ENCODE data around the gene AFF1. TPM values are rescaled to one million over a fixed set of nuclear protein-coding genes. Genes with fewer than 3 reads are reported as not detected.

AFF1 gene
- total RNA-seq, 2 experiments from 2014 or later: 46.6 to 50.6 TPM

- intact Hi-C loops (cut with micrococcal nuclease): no loop called here
Measured at GRCh38 chr4:86999136-86999643, 64.4 kb downstream of the AFF1 start.

DNA sequence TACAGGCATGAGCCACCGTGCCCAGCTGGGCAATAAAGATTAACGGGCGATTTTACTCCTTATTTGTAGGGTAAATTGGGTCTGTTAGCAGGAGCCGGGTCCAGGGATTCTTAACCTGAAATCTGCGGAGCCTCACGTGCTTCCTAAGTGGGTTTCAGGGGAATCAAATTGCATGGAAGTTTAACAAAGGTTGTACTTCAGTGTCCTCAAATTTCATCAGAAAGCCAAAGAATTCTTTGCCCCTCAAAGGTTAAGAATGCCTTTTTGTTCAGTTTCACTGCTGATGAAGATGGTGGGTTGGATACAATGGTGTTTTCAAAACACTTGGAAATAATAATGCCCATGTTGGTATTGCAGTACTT lies 67.9 kb downstream of the AFF1 start:
- peaks cover under 1% of the 10 kb centered on the region for H3K36me3 Mint-ChIP-seq (ENCODE audit: low read depth)
- peaks cover 36% of the 10 kb centered on the region for H3K4me1 Mint-ChIP-seq (ENCODE audit: low read depth)
- no peaks in the 10 kb centered on the region for H3K27me3 Mint-ChIP-seq (ENCODE audit: low read depth)
- DNase-seq: no peak
- H3K4me3 Mint-ChIP-seq: no peak overlapping the region
- CTCF ChIA-PET: no interaction called here
- no peaks in the 10 kb centered on the region for H3K9me3 Mint-ChIP-seq
- intact Hi-C loops (cut with micrococcal nuclease): no loop called here
- no peak overlapping the region for H3K27ac Mint-ChIP-seq

More at GRCh38 chr4:86999136-86999643, 64.4 kb downstream of the AFF1 start:
- H3K4me3 Mint-ChIP-seq: no peak overlapping the region
- no peak for DNase-seq
- peaks cover 20% of the 10 kb centered on the region for H3K4me1 Mint-ChIP-seq (ENCODE audit: low read depth)
- CTCF ChIA-PET: no interaction called here
- peaks cover 3% of the 10 kb centered on the region for H3K36me3 Mint-ChIP-seq (ENCODE audit: low read depth)
- H3K9me3 Mint-ChIP-seq: no peaks in the 10 kb centered on the region
- no peak overlapping the region for H3K27ac Mint-ChIP-seq
- H3K27me3 Mint-ChIP-seq (ENCODE audit: low read depth): no peaks in the 10 kb centered on the region

DNA sequence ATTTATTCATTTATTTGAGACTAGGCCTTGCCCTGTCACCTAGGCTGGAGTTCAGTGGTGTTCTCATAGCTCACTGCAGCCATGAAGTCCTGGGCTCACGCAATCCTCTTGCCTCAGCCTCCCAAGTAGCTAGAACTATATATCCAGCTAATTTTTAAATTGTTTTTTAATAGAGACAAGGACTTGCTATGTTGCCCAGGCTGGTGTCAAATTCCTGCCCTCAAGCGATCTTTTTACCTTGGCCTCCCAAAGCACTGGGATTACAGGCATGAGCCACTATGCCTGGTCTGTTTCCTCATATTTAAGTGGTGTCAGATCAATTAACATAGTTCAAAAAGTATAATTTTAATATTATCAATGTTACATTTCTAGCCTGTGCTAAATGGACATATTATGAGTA lies 68.5 kb downstream of the AFF1 start:
- DNase-seq: no peak
- Mint-ChIP-seq H3K27me3 (ENCODE audit: low read depth) (no peaks in the 10 kb centered on the region), H3K36me3 (ENCODE audit: low read depth) (peaks cover 2% of the 10 kb centered on the region), H3K4me3 (no peak overlapping the region), H3K9me3 (no peaks in the 10 kb centered on the region), H3K27ac (no peak overlapping the region), H3K4me1 (ENCODE audit: low read depth) (peaks cover 38% of the 10 kb centered on the region)
- CTCF ChIA-PET: no interaction called here
- intact Hi-C loops (cut with micrococcal nuclease): no loop called here

DNA sequence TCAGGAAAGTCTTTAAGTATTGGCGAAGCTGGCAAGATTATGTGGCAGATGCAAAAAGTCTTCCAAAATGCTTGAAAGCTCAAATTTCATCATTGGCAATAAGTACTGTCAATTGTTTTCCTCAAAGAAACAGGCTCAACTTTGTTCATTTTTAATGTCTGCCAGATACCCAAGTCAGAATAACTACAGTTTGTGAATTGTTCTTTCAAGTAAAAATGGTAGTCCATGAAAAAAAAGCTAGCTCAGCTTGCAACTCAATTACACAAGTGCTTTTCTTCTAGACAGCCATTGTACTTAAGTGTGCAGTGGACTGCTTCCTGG lies 70.5 kb downstream of the AFF1 start:
- Mint-ChIP-seq H3K36me3 (ENCODE audit: low read depth) (peaks cover 2% of the 10 kb centered on the region), H3K9me3 (no peaks in the 10 kb centered on the region), H3K27me3 (ENCODE audit: low read depth) (no peaks in the 10 kb centered on the region), H3K4me3 (peak overlapping the region; percentile 89), H3K27ac (peak overlapping the region; percentile 96), H3K4me1 (ENCODE audit: low read depth) (peaks cover 43% of the 10 kb centered on the region)
- CTCF ChIA-PET: interaction anchor here (0.6 to 4.1 kb wide), 7 partner anchors 61 to 443 kb away, joined by 3 to 13 read pairs (median 5); partner anchors contain the start of gene AFF1
- intact Hi-C loops (cut with micrococcal nuclease): loop anchor here (1.0 to 5.0 kb wide), 5 partner anchors 24 to 1587 kb away; partner anchors contain the start of genes HERC3 and PPM1K
- no peak for DNase-seq

DNA sequence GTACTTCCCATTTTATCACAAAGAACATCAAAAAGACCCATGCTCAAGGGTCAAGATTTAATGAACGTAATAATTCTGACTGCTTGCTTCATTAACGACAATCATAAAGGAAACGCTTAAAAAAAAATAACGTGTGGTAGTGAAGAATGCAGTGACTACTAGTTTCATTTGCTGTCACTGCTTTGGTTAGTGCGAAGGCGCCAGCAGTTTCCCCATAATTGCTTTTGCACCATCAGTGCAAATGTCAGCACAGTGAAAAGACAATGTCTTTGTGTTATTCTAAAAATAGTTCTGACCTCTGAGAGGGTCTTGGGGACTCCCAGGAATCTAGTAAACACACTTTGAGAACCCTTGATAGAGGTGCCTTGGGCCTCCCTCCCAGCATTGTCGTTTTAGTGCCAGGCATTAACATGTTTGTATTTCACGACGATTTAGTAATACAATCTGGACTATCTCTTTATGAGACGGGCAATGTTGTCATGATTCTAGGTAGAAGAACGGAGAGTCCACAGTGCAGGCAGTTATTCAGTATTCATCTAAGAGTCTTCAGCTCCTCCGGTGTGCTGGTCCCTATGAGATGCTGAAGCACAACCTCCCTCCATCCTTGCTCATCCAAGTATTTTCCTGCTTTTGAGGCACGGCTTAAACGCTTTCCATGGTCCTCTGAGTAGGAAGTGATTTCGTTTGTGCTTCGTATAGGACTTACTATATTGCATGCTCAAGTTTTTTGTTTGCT lies 71.0 kb downstream of the AFF1 start:
- CTCF ChIA-PET: interaction anchor here (0.6 to 4.1 kb wide), 12 partner anchors 14 to 442 kb away, joined by 3 to 13 read pairs (median 4); partner anchors contain the start of gene AFF1
- H3K9me3 Mint-ChIP-seq: no peaks in the 10 kb centered on the region
- intact Hi-C loops (cut with micrococcal nuclease): loop anchor here (1.0 to 5.0 kb wide), 14 partner anchors 11 to 1586 kb away; partner anchors contain the start of genes AFF1, HERC3, KLHL8 and NUDT9
- peaks cover 2% of the 10 kb centered on the region for H3K36me3 Mint-ChIP-seq (ENCODE audit: low read depth)
- DNase-seq: peak; percentile 74
- H3K27ac Mint-ChIP-seq: peak overlapping the region; percentile 96
- no peaks in the 10 kb centered on the region for H3K27me3 Mint-ChIP-seq (ENCODE audit: low read depth)
- H3K4me3 Mint-ChIP-seq: peak overlapping the region; percentile 89
- peaks cover 43% of the 10 kb centered on the region for H3K4me1 Mint-ChIP-seq (ENCODE audit: low read depth)

DNA sequence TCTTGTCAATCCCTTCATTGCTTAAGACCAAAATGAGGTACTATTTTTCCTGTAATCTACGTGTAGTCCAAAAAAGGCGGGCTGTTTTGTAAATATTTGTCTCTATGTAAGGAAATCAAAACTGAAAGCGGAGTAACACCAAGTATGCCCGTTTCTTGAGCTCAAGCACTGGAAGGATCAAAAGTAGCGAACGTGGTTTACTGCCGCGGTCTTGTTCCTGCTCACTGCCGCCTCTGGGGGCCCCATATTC lies 71.5 kb downstream of the AFF1 start:
- Mint-ChIP-seq H3K27ac (peak overlapping the region; percentile 96), H3K9me3 (no peaks in the 10 kb centered on the region), H3K36me3 (ENCODE audit: low read depth) (peaks cover 2% of the 10 kb centered on the region), H3K4me3 (peak overlapping the region; percentile 89), H3K4me1 (ENCODE audit: low read depth) (peaks cover 47% of the 10 kb centered on the region), H3K27me3 (ENCODE audit: low read depth) (no peaks in the 10 kb centered on the region)
- DNase-seq: no peak
- intact Hi-C loops (cut with micrococcal nuclease): loop anchor here (1.0 to 5.0 kb wide), 12 partner anchors 11 to 1586 kb away; partner anchors contain the start of genes AFF1, HERC3, KLHL8 and NUDT9
- CTCF ChIA-PET: interaction anchor here (0.7 to 4.1 kb wide), 12 partner anchors 14 to 87 kb away, joined by 3 to 13 read pairs (median 4); partner anchors contain the start of gene AFF1

DNA sequence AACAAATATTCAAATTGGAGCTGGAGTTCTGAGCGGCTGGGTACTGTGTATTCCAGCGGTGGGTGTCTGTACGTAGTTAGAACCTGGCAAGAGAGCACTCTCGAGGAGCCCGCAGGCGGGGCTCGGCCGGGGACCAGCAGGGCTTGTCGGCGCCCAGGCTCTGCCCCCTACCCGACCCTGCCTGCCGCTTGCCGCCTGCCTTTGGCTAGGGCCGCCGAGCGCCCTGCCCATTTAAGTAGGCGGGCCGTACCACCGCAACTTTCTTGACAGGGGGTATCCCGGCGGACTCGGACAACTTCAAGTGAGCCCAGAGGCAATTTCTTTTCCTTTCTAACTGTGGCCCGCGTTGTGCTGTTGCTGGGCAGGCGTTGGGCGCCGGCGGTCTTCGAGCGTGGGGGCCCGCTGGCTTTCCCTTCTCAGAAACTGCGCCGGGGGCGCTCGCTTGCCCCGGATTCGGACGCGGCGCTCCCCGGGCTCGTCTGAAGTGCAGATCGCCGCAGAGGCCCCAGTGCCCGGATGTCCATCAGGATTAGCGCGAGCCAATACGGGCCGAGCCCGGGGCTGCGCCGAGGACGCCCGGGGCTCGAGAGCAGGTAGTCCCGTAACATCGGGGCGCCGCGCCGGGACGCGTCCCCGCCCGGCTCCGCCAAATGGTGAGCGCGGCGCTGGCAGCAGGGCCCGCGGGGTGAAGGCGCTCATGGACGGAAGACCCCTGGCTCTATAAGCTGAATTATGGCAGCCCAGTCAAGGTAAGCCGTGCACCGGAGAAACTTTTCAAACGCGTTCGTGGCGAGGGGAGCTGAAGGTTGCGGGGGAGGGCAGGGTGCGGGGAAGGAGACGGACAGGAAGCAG lies 72.1 kb downstream of the AFF1 start:
- Mint-ChIP-seq H3K4me3 (peak overlapping the region; percentile 89), H3K27me3 (ENCODE audit: low read depth) (no peaks in the 10 kb centered on the region), H3K36me3 (ENCODE audit: low read depth) (peaks cover 2% of the 10 kb centered on the region), H3K27ac (peak overlapping the region; percentile 96), H3K9me3 (no peaks in the 10 kb centered on the region), H3K4me1 (ENCODE audit: low read depth) (peaks cover 50% of the 10 kb centered on the region)
- CTCF ChIA-PET: interaction anchor here (0.7 to 4.1 kb wide), 13 partner anchors 13 to 87 kb away, joined by 3 to 13 read pairs (median 4); partner anchors contain the start of gene AFF1
- intact Hi-C loops (cut with micrococcal nuclease): loop anchor here (1.0 to 5.0 kb wide), 12 partner anchors 10 to 1585 kb away; partner anchors contain the start of genes AFF1, HERC3, KLHL8 and NUDT9
- DNase-seq: peak; percentile 81

DNA sequence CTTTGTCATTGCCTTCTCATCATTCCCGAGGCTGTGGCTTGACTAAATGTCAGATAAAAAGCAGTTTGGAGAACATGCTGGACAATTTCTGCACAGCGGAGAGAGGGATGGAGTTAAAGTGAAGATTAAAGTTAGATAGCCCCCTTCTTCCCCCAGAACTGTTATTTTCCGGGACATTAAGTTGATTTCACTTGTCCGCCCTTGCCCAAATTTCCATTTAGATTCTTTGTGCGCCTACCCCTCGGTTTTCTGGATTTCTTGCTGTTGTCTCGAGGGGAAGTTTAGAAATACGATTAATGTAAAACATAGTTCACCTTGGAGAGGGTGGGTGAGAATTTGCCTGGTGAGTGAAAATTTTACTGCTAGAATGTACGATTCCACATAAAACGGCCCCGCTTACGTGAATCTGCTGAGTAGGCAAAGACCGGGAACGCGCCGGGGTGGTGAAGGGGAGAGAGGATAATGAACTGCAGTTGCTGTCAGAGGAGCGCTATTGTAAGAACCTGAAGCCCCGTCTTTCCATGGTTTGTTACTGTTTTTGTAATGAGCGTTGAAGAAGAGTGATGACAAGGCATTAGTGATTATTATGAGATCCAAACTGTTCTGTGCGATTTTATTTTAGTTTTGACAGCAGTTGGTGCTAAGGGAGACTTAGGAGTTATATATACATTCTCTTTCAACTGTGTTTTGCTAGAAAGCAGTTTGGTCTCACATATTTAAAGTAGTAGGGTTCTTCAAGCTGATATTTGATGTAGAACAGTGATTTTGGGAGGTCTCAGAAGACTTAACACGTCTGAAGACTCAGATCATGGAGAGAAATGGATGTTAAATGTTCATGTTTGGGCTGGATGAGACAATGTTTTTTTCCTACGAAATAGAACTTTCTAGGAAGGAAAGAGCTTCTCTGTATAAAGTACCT lies 73.0 kb downstream of the AFF1 start:
- CTCF ChIA-PET: interaction anchor here (0.5 to 4.1 kb wide), 11 partner anchors 10 to 145 kb away, joined by 3 to 11 read pairs (median 5); partner anchors contain the start of gene AFF1
- Mint-ChIP-seq H3K27ac (peak overlapping the region; percentile 96), H3K36me3 (ENCODE audit: low read depth) (peaks cover 2% of the 10 kb centered on the region)

DNA sequence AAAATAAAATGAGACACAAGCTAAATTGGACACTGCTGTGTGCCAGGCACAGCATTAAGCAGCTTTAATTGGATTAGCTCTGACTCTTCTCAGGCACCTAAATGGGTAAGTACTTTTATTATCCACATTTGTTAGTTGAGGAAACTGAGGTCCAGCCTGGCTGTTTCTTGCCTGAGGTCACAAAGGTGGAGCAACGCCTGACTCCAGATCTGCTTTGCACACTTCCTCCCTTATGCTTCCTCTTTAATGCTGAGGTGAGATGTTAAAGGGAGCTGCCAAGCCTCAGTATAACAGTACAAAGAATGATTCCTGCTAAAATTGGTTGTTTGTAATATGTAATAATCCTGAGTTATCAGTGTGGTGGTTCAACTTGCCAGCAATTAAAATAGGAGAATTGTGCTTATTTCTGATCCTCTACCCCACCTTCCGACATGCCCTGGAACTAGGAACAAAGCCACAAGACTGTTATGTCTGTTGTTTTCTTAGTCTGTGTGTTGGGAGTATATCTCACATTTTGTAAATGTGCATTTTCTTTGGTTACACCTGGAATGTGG lies 74.4 kb downstream of the AFF1 start:
- DNase-seq: no peak
- no peak overlapping the region for H3K27ac Mint-ChIP-seq

More for the DNA sequence above, 73.0 kb downstream of the AFF1 start:
- no peaks in the 10 kb centered on the region for H3K27me3 Mint-ChIP-seq (ENCODE audit: low read depth)
- H3K4me1 Mint-ChIP-seq (ENCODE audit: low read depth): peaks cover 59% of the 10 kb centered on the region
- H3K4me3 Mint-ChIP-seq: peak overlapping the region; percentile 89
- intact Hi-C loops (cut with micrococcal nuclease): loop anchor here (2.0 to 5.0 kb wide), 4 partner anchors 415 to 1585 kb away; partner anchors contain the start of genes HERC3, NUDT9 and PPM1K
- no peaks in the 10 kb centered on the region for H3K9me3 Mint-ChIP-seq
- DNase-seq: peak; percentile 59

GRCh38 chr4:87010192-87010591 lies 75.4 kb downstream of the AFF1 start:
- intact Hi-C loops (cut with micrococcal nuclease): no loop called here
- Mint-ChIP-seq H3K4me1 (ENCODE audit: low read depth) (peaks cover 74% of the 10 kb centered on the region), H3K36me3 (ENCODE audit: low read depth) (peaks cover 2% of the 10 kb centered on the region), H3K27ac (no peak overlapping the region), H3K4me3 (no peak overlapping the region), H3K9me3 (no peaks in the 10 kb centered on the region), H3K27me3 (ENCODE audit: low read depth) (no peaks in the 10 kb centered on the region)
- no peak for DNase-seq
- CTCF ChIA-PET: interaction anchor here (0.6 to 2.4 kb wide), 2 partner anchors 75 to 86 kb away, joined by 4 to 10 read pairs; partner anchors contain the start of gene AFF1

More for the DNA sequence above, 74.4 kb downstream of the AFF1 start:
- peaks cover 2% of the 10 kb centered on the region for H3K36me3 Mint-ChIP-seq (ENCODE audit: low read depth)
- no peaks in the 10 kb centered on the region for H3K27me3 Mint-ChIP-seq (ENCODE audit: low read depth)
- H3K4me1 Mint-ChIP-seq (ENCODE audit: low read depth): peaks cover 69% of the 10 kb centered on the region
- intact Hi-C loops (cut with micrococcal nuclease): loop anchor here (5.0 kb wide), 3 partner anchors 1273 to 1583 kb away; partner anchors contain the start of genes HERC3 and PPM1K
- CTCF ChIA-PET: interaction anchor here (0.6 to 2.4 kb wide), 7 partner anchors 8 to 87 kb away, joined by 3 to 10 read pairs (median 4); partner anchors contain the start of gene AFF1
- no peaks in the 10 kb centered on the region for H3K9me3 Mint-ChIP-seq
- peak overlapping the region; percentile 55 for H3K4me3 Mint-ChIP-seq

All from activated naive CD4-positive, alpha-beta T cell treated with anti-CD3 and anti-CD28 coated beads for 36 hours (primary cell).